Cardiac septum (tissue), 1 donor: ENCODE measurements around the gene PDZD7. TPM values are rescaled to one million over a fixed set of nuclear protein-coding genes. Genes with fewer than 3 reads are reported as not detected.

ENCODE experiments used
- DNase-seq: peaks from one replicate; pipeline ENCODE4 v3.0.0-alpha.2; 2020; ENCODE audit warnings: low spot score
- intact Hi-C: fragments of 100-400 bp; cut with DNase I; formaldehyde crosslinking; loops from one replicate; pipeline ENCODE4 v1.14.0; 2022
- total RNA-seq: library from RNA; stranded (reverse); fragmentation: NEBNext Ultra II Directional; extraction: Animal tissue kit (Norgen Biotek cat#: 25700); gene quantifications from one replicate; pipeline ENCODE4 v1.2.1, GENCODE V29; 2021
- donor health status: DM: no; HTN: no; CAD: no.

Gene PDZD7
- total RNA-seq, 1 donor from 2014 or later = 0.40 TPM

- intact Hi-C loops = no loop called here
- no peak for DNase-seq
These were observed 3.7 kb downstream of the PDZD7 start for GRCh38 chr10:101027106-101027720.

DNA sequence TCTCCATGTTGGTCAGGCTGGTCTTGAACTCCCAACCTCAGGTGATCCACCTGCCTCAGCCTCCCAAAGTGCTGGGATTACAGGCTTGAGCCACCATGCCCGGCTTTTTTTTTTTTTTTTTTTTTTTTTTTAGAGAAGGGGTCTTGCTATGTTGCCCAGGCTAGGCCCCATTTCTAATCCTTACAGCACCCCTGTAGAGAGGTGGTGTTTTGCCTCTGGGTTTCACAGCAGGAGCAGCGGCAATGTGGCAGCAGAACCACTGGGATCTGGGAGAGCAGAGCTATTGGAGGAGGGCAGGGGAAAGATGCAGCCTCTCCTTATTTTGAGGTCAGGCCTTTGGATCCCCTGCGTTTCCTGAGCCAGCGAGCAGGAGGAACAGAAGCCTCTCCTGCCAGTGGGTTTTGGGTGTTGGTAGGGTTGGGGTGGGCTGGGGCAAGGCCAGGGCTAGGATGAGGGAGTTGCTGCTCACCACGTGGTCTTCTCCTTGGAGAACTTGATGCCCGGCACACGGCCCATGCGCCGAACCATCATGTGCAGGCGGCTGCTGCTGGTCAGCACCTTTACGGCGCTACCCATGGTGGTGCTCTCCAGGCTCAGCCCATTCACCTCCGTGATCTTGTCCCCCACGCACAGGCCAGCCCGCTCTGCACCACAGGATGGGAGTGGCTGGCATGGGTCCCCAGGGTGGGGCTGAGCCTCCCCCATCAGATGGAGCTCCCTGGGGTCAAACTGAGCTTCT, 7.8 kb downstream of the PDZD7 start:
- intact Hi-C loops = no loop called here
- no peak for DNase-seq

DNA sequence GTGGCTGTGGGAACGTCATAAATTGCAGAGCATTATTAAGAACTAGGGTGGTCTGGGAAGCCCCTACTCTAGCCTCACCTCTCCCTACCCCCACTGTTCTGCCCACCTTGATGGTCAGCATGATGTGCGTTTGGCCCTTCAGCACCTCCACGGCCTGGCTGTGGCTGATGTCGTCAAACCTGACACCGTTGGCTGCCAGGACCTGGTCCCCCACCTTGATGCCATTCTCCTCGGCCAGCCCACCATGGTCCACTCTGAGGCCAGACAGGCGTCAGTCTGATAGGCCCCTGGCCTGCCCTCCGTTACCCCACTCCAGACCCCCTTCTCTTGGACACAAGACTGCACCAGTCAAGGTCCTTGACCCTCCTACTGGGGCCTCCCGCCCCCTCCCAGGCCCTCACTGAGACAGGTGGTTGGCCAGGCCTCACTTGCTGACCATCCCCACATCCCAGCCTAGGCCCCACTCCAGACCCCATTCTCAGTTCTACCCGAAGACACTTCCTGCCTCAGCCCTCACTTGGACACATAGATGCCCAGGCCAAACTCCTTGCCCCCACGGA, 9.2 kb downstream of the PDZD7 start:
- intact Hi-C loops = no loop called here
- DNase-seq = no peak

DNA sequence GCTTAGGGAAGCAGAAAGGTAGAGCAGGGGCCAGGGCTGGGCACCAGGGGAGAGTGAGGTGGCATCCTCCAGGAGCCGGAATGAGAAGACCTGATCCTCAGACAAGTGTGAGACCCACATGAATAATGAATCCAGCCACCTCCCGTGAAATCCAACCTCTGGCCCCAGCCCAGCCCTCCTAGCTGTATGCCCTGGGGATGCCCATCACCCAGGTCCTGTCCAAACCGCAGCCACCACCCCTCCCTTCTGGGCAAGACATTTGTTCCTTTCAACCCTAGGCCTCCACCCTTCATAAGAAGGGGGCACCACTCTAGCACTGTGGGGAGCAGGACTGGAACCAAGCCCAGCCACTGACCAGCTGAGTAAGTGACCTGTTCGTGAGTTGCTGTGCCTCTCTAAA, 9.7 kb downstream of the PDZD7 start:
- DNase-seq = no peak
- intact Hi-C loops = no loop called here

DNA sequence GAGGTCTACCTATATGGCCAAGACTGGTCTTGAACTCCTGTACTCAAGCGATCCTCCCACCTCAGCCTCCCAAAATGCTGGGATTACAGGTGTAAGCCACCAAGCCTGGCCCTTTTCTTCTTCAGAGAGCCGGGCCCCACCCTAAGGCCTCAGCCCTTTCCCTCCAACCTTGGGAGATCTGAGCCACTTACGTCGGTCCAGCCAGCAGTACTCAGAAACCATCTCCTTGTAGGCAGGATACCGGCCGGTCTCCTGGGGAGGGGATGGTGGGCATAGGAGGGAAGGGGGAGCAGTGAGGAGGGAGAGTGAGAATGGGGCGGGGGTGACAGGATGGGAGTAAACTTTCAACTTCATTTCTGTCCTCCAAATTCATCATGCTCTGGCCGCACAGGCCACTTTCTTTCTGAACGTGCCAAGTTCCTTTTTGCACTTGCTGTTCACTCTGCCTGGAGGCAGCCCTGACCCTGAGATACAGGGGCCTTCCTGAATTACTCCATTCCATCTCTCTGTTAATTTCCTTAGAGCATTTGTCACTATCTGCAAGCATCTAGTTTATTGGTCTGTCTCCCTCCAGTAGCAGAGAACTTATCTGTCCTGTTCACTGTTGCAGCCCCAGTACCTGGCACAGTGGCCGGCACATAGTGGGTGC, 10.4 kb downstream of the PDZD7 start:
- DNase-seq = no peak
- intact Hi-C loops = no loop called here

- no peak for DNase-seq
- intact Hi-C loops = no loop called here
These were observed 11.6 kb downstream of the PDZD7 start for GRCh38 chr10:101019440-101019703.

- intact Hi-C loops = no loop called here
- peak; percentile 89 for DNase-seq
These were observed 12.1 kb downstream of the PDZD7 start for GRCh38 chr10:101018600-101019439.

DNA sequence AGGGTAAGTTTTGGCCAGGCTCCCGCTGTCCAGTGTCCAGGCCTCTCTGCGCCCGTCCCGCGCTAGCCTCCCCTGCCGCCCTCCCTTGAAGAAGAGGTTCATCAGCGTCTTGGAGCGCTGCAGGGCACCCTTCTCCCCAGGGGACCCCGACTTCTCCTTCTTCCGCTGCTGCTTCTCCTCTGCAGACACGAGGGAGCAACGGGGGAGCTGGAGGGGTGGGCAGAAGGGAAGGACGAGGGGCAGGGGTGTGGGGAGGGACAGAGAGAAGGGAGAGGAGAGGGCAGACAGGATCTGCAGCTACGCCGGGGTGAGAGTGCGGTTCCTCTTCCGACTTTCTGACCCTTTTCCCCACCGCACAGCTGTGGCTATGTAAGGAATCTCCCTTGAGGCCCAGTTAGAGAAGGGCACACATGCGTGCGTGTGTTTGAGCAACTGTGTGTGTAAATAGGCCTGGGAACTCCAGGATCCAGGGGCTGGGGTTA, 12.8 kb downstream of the PDZD7 start:
- no peak for DNase-seq
- intact Hi-C loops = no loop called here

- intact Hi-C loops = no loop called here
- no peak for DNase-seq
These were observed 14.1 kb downstream of the PDZD7 start for GRCh38 chr10:101016814-101017213.

GRCh38 chr10:101015582-101015973, 15.4 kb downstream of the PDZD7 start:
- no peak for DNase-seq
- intact Hi-C loops = loop anchor here (2.0 kb wide), 1 partner anchor 47 kb away; the partner anchor contains the start of gene SEMA4G

DNA sequence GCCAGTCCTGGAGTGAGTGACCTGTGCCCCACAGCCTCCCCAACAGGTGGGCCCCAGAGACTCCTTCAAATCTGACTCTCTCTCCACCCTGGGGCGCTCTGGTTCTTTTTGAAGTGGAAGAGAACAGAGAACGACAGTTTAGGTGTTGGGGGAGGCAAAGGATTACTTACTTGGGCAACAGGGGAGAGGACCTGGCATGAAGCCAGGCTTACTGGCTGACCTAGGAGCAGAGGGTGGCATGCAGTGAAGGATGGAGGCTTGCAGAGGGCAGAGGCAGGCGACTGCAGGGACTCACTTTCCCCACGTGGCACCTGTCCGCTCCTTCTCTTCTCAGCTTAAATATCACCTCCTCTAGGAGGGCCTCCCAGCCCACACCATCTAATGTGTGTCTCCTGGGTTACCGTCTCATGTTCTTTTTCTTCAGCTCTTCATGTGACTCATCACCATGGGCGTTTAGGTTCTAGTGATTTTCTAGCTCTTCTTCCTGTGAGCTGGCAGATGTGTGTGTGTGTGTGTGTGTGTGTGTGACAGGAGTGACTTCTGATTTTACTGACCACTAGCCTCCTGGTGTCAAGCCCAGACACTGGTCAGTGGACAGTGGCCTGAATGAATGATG, 15.9 kb downstream of the PDZD7 start:
- no peak for DNase-seq
- intact Hi-C loops = loop anchor here (1.0 to 2.0 kb wide), 2 partner anchors 20 to 46 kb away; partner anchors contain the start of gene SEMA4G

DNA sequence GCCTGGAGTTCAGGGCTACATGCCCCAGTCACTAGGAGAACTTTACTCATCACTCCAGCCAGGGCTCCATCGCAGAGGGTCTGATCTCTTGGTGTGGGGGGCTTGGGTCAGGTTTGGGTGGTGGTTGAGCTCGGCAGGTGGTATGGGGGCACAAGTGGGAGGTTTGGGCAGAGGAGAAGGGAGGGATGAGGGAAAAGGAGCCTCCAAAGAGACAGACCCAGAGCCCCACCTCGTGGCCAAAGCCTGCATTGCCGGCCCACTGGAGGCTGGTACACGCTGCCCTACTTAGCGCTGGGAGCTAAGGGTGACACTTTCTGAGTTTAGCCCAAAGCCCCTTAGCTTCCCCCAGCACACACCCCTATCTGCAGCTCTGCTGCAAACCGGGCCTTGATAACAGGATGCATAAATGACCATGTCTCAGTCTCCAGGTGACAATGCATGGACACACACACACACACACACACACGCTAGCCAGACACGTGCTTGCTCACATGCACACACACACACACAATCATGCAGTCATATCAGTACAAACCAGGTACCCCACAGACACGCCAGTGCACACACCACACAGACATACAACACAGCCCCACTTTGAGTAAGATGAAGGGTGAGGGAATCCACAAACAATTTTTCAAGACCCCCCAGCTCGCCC, 16.6 kb downstream of the PDZD7 start:
- intact Hi-C loops = loop anchor here (1.0 to 2.0 kb wide), 2 partner anchors 19 to 46 kb away; partner anchors contain the start of gene SEMA4G
- DNase-seq = peak; percentile 88

DNA sequence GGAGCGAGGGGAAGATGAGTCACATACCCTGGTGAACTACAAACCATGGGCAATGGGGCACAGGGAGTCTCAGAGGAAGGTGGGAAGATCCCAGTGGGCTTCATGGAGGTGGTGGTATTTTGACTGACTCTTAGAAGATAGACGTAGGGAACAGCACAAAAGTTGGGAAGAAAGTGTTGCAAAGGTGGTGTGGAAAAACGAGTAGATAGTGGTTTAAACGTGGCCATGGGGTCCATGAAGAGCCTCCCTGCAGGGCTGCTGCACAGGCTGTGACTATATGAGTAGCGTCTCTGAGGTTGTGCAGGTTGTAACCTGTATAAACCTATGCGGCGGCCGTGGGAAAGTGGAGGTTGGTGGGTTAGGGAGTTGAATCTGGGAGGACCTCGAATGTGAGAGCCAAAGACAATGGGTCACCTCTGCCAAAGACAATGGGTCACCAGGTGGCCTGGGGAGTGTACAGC, 17.5 kb downstream of the PDZD7 start:
- no peak for DNase-seq
- intact Hi-C loops = no loop called here

DNA sequence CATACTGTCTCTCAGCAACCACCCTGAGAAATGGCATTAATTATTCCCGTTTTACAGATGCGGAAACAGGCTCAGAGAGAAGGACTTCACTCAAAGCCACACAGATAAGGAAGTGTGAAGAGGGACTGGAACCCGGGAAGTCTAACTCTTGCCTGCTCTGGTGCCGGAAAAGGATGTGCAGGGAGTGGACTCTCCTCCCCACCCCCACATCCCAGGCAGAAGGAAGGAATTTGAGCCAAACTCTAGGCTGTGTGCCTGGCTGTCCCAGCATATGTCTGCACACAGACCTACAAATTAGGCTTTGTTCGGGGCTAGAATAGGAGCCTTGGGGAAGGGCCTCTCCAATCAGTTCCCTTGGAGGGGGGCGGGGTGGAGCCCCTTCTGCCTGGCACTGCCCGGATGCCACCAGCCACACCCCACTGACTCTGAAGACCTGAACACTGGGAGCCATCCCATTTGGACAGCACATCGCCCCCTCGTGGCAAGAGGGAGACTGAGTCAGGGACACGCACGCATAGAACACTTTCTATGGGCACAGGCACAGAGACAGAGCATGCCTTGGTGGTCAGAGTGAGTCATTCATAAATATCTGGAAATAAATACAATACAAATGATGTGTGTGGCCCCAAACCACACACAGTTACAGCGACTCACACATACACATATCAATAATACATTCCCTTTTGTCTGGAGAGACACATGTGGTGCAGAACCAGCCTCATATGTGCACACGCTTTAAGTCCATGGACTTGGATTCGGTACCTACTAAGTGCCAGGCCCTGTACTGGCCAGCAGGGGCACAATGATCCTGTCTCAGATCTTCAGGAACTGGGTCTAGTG, 18.2 kb downstream of the PDZD7 start:
- peak; percentile 92 for DNase-seq

DNA sequence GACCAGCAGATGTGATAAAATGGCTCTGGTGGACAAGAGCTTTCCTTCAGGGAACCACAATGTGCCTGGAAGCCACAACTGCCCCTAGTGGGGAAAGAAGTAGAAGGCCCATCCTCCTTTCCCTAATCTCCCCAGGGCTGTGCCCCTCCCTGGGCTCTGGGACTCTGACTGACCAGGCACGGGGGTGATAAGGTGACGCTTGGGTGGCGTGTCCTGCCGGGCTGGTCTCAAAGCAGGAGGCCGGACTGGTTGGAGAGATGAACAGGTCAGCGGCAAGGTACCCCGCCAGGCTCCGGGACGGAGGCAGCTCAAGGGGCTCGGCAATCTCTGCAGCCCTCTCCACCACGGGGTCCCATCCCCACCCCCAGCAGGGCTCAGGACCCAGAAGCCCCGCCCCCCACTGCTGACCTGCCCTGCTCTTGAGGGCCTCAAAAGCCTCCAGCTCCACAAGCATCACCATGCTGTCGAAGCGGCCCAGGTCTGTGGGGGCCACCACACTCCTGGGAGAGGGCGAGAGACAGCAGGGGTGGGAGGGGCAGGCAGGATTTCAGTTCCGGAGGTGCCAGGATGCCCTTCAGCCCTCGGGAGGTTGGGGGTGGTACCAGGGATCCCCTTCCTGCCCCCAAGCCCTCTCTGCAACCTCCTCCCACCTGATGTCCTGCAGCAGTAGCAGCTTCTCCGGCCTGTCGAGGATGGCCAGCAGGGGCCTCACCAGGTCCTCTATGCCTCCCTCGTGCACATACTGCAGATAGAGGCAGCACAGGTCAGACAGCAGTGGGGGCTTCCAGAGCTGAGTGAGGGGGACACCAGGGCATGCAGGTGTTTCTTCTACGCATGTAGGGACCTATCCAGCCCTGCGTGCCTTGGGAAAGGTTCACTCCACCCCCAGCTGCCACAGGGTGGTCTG, 19.2 kb downstream of the PDZD7 start:
- intact Hi-C loops = no loop called here
- DNase-seq = no peak

More for the DNA sequence above, 18.2 kb downstream of the PDZD7 start:
- intact Hi-C loops = no loop called here

GRCh38 chr10:101010329-101010728, 20.6 kb downstream of the PDZD7 start:
- intact Hi-C loops = no loop called here
- DNase-seq = no peak
